ENCODE data around the gene ATAD3A.

- TF ChIP-seq RAD21 (IDR thresholded peaks at IDR 0.05; ENCODE audit: low read depth) (no peak), EP300 (IDR thresholded peaks at IDR 0.05; ENCODE audit: borderline replicate concordance) (no peak), TCF12 (IDR thresholded peaks at IDR 0.05; ENCODE audit: low read depth) (no peak), USF1 (IDR thresholded peaks at IDR 0.05) (no peak), TAF1 (IDR thresholded peaks at IDR 0.05; ENCODE audit: low read depth) (no peak), ZBTB7A (IDR thresholded peaks at IDR 0.05; ENCODE audit: low read depth) (no peak)
These were observed 18.0 kb downstream of the ATAD3A start for GRCh38 chr1:1529936-1530335.
